MCF 10A (cell line): ENCODE data around the gene HNMT. TPM values are rescaled to one million over a fixed set of nuclear protein-coding genes. Genes with fewer than 3 reads are reported as not detected.

Experiments used
- BruUV-seq: library from RNA; stranded (reverse); fragments of 400-500 nt; replicated peaks from 2 replicates; lab custom pipeline; 2021; lab: Mats Ljungman, UMichigan
- CTCF ChIA-PET: fragments of 300-600 bp; sonication (Branson Sonifier 250); formaldehyde crosslinking; extraction: SDS; loops from one replicate; lab custom pipeline; 2021; ENCODE audit warnings: antibody characterized with exemption, inconsistent platforms; lab: Yijun Ruan, JAX
- POLR2A ChIA-PET: fragments of 300-600, 350-650 bp; sonication (Branson Sonifier 250); formaldehyde crosslinking; extraction: SDS; loops from one replicate; lab custom pipeline; 2020; ENCODE audit warnings: antibody characterized with exemption, inconsistent platforms; lab: Yijun Ruan, JAX
- DNase-seq: peaks from one replicate; pipeline ENCODE4 v3.0.0-alpha.2; 2018; ENCODE audit not compliant: unreplicated experiment
- H3K27ac Mint-ChIP-seq: one replicate; pipeline ENCODE4 v1.8.0; 2022; ENCODE audit warnings: mild to moderate bottlenecking, low read depth, mixed read lengths; ENCODE audit not compliant: unreplicated experiment
- H3K27me3 Mint-ChIP-seq: one replicate; pipeline ENCODE4 v1.8.0; 2022; ENCODE audit warnings: mixed read lengths; ENCODE audit not compliant: insufficient read depth, unreplicated experiment
- H3K36me3 Mint-ChIP-seq: one replicate; pipeline ENCODE4 v1.8.0; 2022; ENCODE audit warnings: mild to moderate bottlenecking, moderate library complexity, mixed read lengths; ENCODE audit not compliant: insufficient read depth, unreplicated experiment
- H3K4me1 Mint-ChIP-seq: one replicate; pipeline ENCODE4 v1.8.0; 2022; ENCODE audit warnings: mixed read lengths; ENCODE audit not compliant: insufficient read depth, unreplicated experiment
- H3K4me3 Mint-ChIP-seq: one replicate; pipeline ENCODE4 v1.8.0; 2022; ENCODE audit warnings: mild to moderate bottlenecking, moderate library complexity, mixed read lengths; ENCODE audit not compliant: unreplicated experiment
- H3K9me3 Mint-ChIP-seq: one replicate; pipeline ENCODE4 v1.8.0; 2022; ENCODE audit warnings: mixed read lengths; ENCODE audit not compliant: unreplicated experiment
- CTCF ChIP-seq: fragments of 200-600 bp; IDR thresholded peaks from one replicate; pipeline ENCODE4 v1.8.0; 2022; ENCODE audit warnings: antibody characterized with exemption, mild to moderate bottlenecking; ENCODE audit not compliant: unreplicated experiment
- intact Hi-C: fragments of 100-400 bp; cut with micrococcal nuclease; formaldehyde crosslinking; loops from 2 replicates; pipeline ENCODE4 v1.14.1; 2022
- total RNA-seq: library from RNA; stranded (reverse); gene quantifications from 2 replicates; pipeline ENCODE4 v1.2.3, GENCODE V29; 2022

The HNMT gene
- total RNA-seq, 1 experiment from 2014 or later: 0.28 TPM

- no TSS peak for BruUV-seq
- no peaks in the 10 kb centered on the region for H3K4me1 Mint-ChIP-seq
- ChIA-PET POLR2A (interaction anchor here (0.7 kb wide), 1 partner anchor 349 kb away, joined by 4 read pairs; no protein-coding TSS in a partner anchor), CTCF (interaction anchor here (1.7 to 2.3 kb wide), 2 partner anchors 10 to 11 kb away, joined by 5 to 7 read pairs; no protein-coding TSS in a partner anchor)
- no peak overlapping the region for H3K4me3 Mint-ChIP-seq
- intact Hi-C loops: no loop called here
- no peaks in the 10 kb centered on the region for H3K27me3 Mint-ChIP-seq
- H3K9me3 Mint-ChIP-seq: no peaks in the 10 kb centered on the region
- H3K36me3 Mint-ChIP-seq: no peaks in the 10 kb centered on the region
- no peak overlapping the region for H3K27ac Mint-ChIP-seq
- TF ChIP-seq CTCF: no peak
- DNase-seq: no peak
These were observed 51.2 kb downstream of the HNMT start for GRCh38 chr2:138015494-138015893.

GRCh38 chr2:138016351-138017087 is 52.2 kb downstream of the HNMT start:
- no peak overlapping the region for H3K27ac Mint-ChIP-seq
- no peak overlapping the region for H3K4me3 Mint-ChIP-seq
- no peaks in the 10 kb centered on the region for H3K9me3 Mint-ChIP-seq
- ChIA-PET CTCF (interaction anchor here (0.7 to 2.3 kb wide), 3 partner anchors 10 to 754 kb away, joined by 3 to 7 read pairs (median 5); no protein-coding TSS in a partner anchor), POLR2A (no interaction called here)
- no peak for TF ChIP-seq CTCF
- no peaks in the 10 kb centered on the region for H3K27me3 Mint-ChIP-seq
- BruUV-seq: no TSS peak
- no peaks in the 10 kb centered on the region for H3K36me3 Mint-ChIP-seq
- intact Hi-C loops: no loop called here
- no peak for DNase-seq
- no peaks in the 10 kb centered on the region for H3K4me1 Mint-ChIP-seq

GRCh38 chr2:138017824-138018223 is 53.6 kb downstream of the HNMT start:
- no peak for DNase-seq
- no TSS peak for BruUV-seq
- intact Hi-C loops: no loop called here
- no peak overlapping the region for H3K4me3 Mint-ChIP-seq
- H3K9me3 Mint-ChIP-seq: no peaks in the 10 kb centered on the region
- peaks cover 5% of the 10 kb centered on the region for H3K36me3 Mint-ChIP-seq
- ChIA-PET POLR2A (interaction anchor here (1.0 kb wide), 1 partner anchor 42 kb away, joined by 3 read pairs; no protein-coding TSS in a partner anchor), CTCF (interaction anchor here (1.3 to 2.3 kb wide), 2 partner anchors 12 to 21 kb away, joined by 3 to 7 read pairs; no protein-coding TSS in a partner anchor)
- no peak overlapping the region for H3K27ac Mint-ChIP-seq
- no peaks in the 10 kb centered on the region for H3K27me3 Mint-ChIP-seq
- TF ChIP-seq CTCF: no peak
- H3K4me1 Mint-ChIP-seq: no peaks in the 10 kb centered on the region

- Mint-ChIP-seq H3K4me1 (no peaks in the 10 kb centered on the region), H3K9me3 (no peaks in the 10 kb centered on the region), H3K27me3 (no peaks in the 10 kb centered on the region), H3K4me3 (no peak overlapping the region), H3K27ac (no peak overlapping the region), H3K36me3 (peaks cover 5% of the 10 kb centered on the region)
- POLR2A ChIA-PET: no interaction called here
- BruUV-seq: no TSS peak
- no peak for TF ChIP-seq CTCF
- CTCF ChIA-PET: interaction anchor here (1.3 kb wide), 1 partner anchor 20 kb away, joined by 3 read pairs; no protein-coding TSS in a partner anchor
- DNase-seq: no peak
- intact Hi-C loops: no loop called here
These were observed 54.8 kb downstream of the HNMT start for GRCh38 chr2:138018866-138019688.
